ENCODE results near the gene FBXO34. TPM values are rescaled to one million over a fixed set of nuclear protein-coding genes. Genes with fewer than 3 reads are reported as not detected.
"Not testable (repeated sequence)": the region's sequence is repeated elsewhere in the genome, so short reads cannot be mapped to it uniquely, and the experiment has no call there.

The FBXO34 gene
- polyA plus RNA-seq, 3 donors from 2014 or later, result 25.0 to 38.2 (median 38.1) TPM

DNA sequence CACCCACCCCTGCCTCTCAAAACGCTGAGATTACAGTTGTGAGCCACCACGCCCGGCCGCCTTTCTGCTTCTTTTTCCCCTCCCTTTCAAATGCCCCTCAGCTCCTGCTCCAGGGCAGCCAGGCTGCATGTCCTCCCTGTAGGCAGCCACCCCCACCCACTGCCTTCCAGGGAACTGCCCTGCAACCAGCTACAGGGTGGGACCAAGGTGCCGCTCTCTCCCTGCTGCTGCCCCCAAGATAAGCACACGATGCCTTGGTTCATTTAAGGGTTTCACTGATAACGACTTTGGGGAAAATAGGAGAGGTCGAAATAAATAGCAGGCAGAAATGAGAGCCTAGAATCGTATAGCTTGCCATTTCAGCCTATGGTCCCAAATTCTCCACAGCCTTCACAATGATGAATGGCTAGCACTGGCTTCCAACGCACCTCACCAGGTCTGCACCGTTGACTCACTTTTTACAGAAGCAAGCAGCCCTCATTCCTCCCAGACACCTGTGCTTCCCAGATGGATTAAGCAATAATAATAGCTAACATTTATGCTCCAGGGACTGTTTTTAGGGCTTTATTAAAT, 99.7 kb downstream of the FBXO34 start:
- H3K36me3 Mint-ChIP-seq, result peaks cover 0 to 32% (median 19%) of the 10 kb centered on the region in 3 donors
- no peak overlapping the region for H3K4me3 Mint-ChIP-seq
- H3K4me1 Mint-ChIP-seq, result peaks cover 34 to 56% of the 10 kb centered on the region in 2 donors
- peaks cover 0 to 5% (median 2%) of the 10 kb centered on the region in 3 donors for H3K27me3 Mint-ChIP-seq (ENCODE audit: low read depth in 3 of 3)
- DNase-seq, result no peak
- peak overlapping the region in 2 of 6 donors; percentile 44 to 69 for H3K27ac Mint-ChIP-seq
- no peaks in the 10 kb centered on the region for H3K9me3 Mint-ChIP-seq

DNA sequence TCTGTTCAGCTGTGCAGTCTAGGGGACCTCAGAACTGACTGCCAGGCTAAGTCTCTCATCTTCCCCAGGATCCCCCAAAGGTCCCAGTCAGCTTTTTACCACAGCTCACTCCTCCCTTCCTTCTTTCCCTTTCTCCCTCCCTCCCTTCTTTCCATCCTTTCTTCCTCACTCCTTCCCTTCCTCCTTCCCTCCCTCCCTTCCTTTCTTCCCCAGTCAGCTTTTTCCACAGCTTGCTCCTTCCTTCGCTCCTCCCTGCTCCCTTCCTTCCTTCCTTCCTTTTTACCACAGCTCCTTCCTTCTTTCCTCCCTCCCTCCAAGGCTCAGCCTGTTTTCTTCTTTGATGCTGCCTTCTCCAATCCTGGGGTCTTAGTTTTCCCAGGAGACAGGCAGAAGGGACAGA, 101.2 kb downstream of the FBXO34 start:
- Mint-ChIP-seq H3K27me3 (ENCODE audit: low read depth in 3 of 3) (peaks cover 2 to 5% (median 5%) of the 10 kb centered on the region in 3 donors), H3K4me3 (peak overlapping the region in 1 of 5 donors; percentile 30), H3K27ac (peak overlapping the region; percentile 41 to 95 (median 76)), H3K36me3 (peaks cover 8 to 41% (median 33%) of the 10 kb centered on the region in 3 donors), H3K4me1 (peaks cover 34 to 56% of the 10 kb centered on the region in 2 donors), H3K9me3 (no peaks in the 10 kb centered on the region)
- no peak for DNase-seq

DNA sequence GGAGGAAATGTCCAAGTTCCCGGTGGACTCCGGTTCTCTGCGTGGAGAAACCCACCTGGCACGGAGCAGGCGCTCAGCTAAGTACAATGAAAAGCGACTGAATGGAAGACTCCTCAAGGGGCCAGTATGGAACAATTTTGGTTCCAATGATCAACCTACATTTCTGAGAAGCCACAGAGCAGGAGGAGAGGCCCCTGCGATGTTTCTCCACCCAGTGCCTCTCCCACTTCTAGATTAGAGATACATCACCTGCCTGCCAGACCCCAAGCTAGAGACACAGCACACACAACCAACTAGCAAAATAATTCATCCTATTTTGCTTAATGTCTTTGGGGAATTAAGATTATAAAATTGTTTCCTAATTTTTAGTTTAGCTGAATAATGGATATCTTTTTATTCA, 101.6 kb downstream of the FBXO34 start:
- peak overlapping the region in 5 of 6 donors; percentile 31 to 95 (median 66) for H3K27ac Mint-ChIP-seq
- peaks cover 2 to 5% (median 5%) of the 10 kb centered on the region in 3 donors for H3K27me3 Mint-ChIP-seq (ENCODE audit: low read depth in 3 of 3)
- H3K4me3 Mint-ChIP-seq, result peak overlapping the region in 2 of 5 donors; percentile 30 to 60
- no peaks in the 10 kb centered on the region for H3K9me3 Mint-ChIP-seq
- H3K4me1 Mint-ChIP-seq, result peaks cover 34 to 56% of the 10 kb centered on the region in 2 donors
- no peak for DNase-seq
- H3K36me3 Mint-ChIP-seq, result peaks cover 8 to 44% (median 34%) of the 10 kb centered on the region in 3 donors

DNA sequence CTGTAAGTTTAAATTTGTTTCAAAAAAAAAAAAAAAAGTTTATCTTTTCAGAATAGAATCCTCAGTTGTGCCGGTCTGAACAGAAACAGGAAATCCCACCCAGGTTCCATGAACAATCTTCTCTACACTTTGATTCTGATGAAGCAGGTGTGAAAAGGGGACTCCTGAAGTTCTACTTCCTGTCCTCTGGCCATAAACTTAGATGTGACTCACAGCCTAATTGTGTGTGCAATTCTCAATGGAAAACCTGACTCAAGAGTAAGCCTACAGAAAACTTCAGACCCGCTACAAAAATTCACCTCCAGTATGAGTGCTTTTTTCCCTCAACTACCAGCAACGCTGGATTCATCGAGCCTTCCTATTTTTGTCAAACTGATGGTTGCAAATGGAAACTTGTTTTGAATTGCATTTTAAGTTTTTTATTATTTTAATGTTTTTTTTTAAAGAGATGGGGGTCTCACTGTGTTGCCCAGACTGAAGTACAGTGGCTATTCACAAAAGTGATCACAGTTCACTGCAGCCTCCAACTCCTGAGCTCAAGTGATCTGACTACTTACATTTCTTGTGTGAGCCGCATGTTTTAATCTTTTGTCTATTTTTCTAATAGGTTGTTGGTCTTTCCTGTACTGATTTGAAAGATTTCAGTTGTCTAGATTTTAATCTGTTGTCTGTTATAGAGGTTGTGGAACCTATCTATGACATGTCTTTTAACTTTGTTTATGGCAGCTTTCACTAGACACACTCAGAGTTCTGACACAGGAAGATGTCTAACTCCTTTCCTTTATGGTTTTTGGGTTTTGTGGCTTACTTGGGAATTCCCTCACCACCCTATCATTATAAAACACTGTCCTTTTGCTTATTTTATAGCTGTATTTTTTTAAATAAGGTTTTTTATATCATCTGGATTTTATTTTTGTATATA, 102.8 kb downstream of the FBXO34 start:
- no peaks in the 10 kb centered on the region for H3K9me3 Mint-ChIP-seq

DNA sequence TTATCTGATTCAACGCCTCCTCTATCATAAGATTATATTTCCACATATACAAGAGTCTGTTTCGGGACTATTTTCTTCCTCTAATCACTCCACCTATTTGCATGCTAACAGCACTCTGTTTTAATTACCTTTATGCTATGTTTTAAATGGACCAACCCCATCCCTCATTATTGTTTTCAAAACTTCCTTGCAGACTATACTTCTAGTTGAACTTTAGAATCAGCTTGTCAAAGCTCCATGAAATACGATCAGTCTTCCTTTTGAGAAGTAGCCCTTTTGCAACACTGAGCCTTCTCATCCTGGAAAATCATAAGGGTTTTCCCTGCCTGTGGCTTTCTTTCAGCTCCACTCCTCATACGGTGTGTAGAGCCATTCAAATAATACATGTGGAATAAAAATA, 103.5 kb downstream of the FBXO34 start:
- H3K4me1 Mint-ChIP-seq, result peaks cover 34 to 54% of the 10 kb centered on the region in 2 donors
- no peak for DNase-seq
- H3K27ac Mint-ChIP-seq, result peak overlapping the region; percentile 51 to 95 (median 86)
- peak overlapping the region in 4 of 5 donors; percentile 8 to 63 (median 34) for H3K4me3 Mint-ChIP-seq
- H3K36me3 Mint-ChIP-seq, result peaks cover 15 to 37% (median 33%) of the 10 kb centered on the region in 3 donors
- H3K9me3 Mint-ChIP-seq, result no peaks in the 10 kb centered on the region
- peaks cover 2 to 5% (median 3%) of the 10 kb centered on the region in 3 donors for H3K27me3 Mint-ChIP-seq (ENCODE audit: low read depth in 3 of 3)

More for the DNA sequence above, 102.8 kb downstream of the FBXO34 start:
- Mint-ChIP-seq H3K4me1 (peaks cover 34 to 56% of the 10 kb centered on the region in 2 donors), H3K36me3 (peaks cover 15 to 40% (median 38%) of the 10 kb centered on the region in 3 donors), H3K4me3 (peak overlapping the region; percentile 63 to 77 (median 74)), H3K27me3 (ENCODE audit: low read depth in 3 of 3) (peaks cover 2 to 5% (median 3%) of the 10 kb centered on the region in 3 donors), H3K27ac (peak overlapping the region; percentile 81 to 95 (median 91))
- peak; percentile 54 to 70 (median 62) for DNase-seq

DNA sequence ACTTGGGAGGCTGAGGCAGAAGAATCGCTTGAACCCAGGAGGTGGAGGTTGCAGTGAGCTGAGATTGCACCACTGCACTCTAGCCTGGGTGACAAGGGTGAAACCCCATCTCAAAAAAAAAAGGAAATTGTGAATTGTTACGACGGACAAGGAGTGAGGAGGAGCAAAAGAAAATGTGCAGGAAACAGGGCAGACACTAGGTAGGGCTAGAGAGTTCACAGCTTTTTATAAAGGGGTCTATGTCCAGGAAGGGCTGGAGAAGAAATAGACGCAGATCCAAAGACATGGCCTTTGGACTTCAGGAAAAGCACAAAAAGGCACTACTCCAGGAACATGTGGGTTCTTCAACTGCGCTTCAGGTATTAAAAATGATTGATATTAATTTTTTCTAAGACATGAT, 106.0 kb downstream of the FBXO34 start:
- DNase-seq, result no peak
- Mint-ChIP-seq H3K9me3 (no peaks in the 10 kb centered on the region), H3K4me1 (peaks cover 26 to 43% of the 10 kb centered on the region in 2 donors), H3K27ac (peak overlapping the region in 1 of 6 donors; percentile 62), H3K27me3 (ENCODE audit: low read depth in 3 of 3) (peaks cover 0 to 7% (median 0%) of the 10 kb centered on the region in 3 donors), H3K4me3 (no peak overlapping the region), H3K36me3 (peaks cover 31 to 49% (median 43%) of the 10 kb centered on the region in 3 donors)

DNA sequence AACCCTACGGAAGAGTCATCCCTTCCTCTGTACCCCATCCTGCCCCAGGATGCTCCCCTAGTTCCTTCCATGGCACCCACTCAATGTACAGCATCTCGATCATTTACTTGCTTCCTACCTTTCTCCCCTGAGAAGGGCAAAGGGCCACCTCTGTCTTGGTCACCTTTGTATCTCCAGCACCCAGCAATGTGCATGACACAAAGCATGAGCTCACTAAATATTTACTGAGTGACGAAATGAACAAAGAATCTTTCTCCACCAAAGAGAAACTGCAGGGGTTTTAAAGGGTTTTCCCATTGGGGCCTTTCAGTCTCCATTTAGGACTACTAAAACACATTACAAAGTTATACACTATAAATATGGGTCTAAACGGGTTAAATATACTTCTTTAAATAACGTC, 109.8 kb downstream of the FBXO34 start:
- Mint-ChIP-seq H3K9me3 (no peaks in the 10 kb centered on the region), H3K36me3 (peaks cover 40 to 48% (median 45%) of the 10 kb centered on the region in 3 donors), H3K4me3 (no peak overlapping the region), H3K27me3 (ENCODE audit: low read depth in 3 of 3) (peaks cover 2 to 7% (median 3%) of the 10 kb centered on the region in 3 donors), H3K4me1 (peaks cover 6 to 11% of the 10 kb centered on the region in 2 donors), H3K27ac (no peak overlapping the region)
- no peak for DNase-seq

DNA sequence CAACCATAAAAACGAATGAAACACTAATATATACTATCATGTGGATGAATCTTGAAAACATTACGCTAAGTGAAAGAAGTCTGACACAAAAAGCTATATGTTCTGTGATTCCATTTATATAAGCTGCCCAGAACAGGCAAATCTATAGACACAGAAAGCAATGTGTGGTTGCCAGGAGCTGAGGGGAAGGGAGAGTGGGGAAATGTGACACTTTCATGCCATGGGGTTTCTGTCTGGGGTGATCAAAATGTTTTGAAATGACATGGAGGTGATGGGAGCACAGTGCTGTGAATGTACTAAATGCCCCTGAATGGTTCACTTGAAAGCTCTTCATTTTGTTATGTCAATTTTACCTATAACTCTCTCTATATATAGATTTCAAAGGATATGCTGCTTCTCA, 110.3 kb downstream of the FBXO34 start:
- Mint-ChIP-seq H3K4me3 (no peak overlapping the region), H3K36me3 (peaks cover 36 to 43% (median 40%) of the 10 kb centered on the region in 3 donors), H3K27ac (no peak overlapping the region), H3K9me3 (no peaks in the 10 kb centered on the region), H3K4me1 (peaks cover 11% of the 10 kb centered on the region in 2 donors), H3K27me3 (ENCODE audit: low read depth in 3 of 3) (peaks cover 2 to 3% (median 3%) of the 10 kb centered on the region in 3 donors)
- no peak for DNase-seq

DNA sequence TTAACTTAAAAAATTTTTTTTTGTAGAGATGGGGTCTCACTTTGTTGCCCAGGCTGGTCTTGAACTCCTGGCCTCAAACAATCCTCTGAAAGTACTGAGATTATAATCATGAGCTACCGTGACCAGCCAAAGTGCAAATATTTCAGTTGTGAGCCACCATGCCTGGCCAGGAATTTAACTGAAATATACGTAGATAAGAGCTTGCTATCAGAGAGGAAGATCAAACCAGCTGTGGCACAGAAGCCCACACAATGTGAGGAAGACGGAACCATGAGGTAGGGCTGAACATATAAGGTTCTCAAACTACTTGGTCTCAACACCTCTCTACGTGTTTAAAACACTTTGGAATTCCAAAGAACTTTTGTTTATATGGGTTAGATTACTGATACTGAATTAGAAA, 111.3 kb downstream of the FBXO34 start:
- no peaks in the 10 kb centered on the region for H3K9me3 Mint-ChIP-seq
- no peak overlapping the region for H3K27ac Mint-ChIP-seq
- no peak for DNase-seq
- peaks cover 31 to 34% (median 34%) of the 10 kb centered on the region in 3 donors for H3K36me3 Mint-ChIP-seq
- H3K27me3 Mint-ChIP-seq (ENCODE audit: low read depth in 3 of 3), result peaks cover 2 to 7% (median 4%) of the 10 kb centered on the region in 3 donors
- H3K4me3 Mint-ChIP-seq, result no peak overlapping the region
- peaks cover 20 to 21% of the 10 kb centered on the region in 2 donors for H3K4me1 Mint-ChIP-seq

DNA sequence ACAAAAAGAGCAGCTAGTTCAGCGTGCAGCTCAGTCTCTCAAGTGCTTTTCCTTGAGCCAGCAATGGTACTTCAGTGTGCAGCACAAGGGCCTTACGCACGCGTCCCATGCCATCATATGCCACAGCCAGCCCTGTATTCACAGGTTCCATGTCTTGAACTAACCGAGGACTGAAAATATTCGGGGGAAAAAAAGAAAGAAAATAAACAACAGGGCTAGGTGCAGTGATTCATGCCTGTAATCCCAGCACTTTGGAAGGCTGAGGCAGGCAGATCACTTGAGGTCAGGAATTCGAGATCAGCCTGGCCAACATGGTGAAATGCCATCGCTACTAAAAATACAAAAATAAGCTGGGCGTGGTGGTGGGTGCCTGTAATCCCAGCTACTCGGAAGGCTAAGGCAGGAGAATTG, 111.8 kb downstream of the FBXO34 start:
- not testable (repeated sequence) for H3K4me3 Mint-ChIP-seq; H3K27ac Mint-ChIP-seq; H3K27me3 Mint-ChIP-seq (ENCODE audit: low read depth in 3 of 3); H3K9me3 Mint-ChIP-seq; DNase-seq
- peaks cover 23 to 24% of the 10 kb centered on the region in 2 donors for H3K4me1 Mint-ChIP-seq
- H3K36me3 Mint-ChIP-seq, result peaks cover 27 to 33% (median 31%) of the 10 kb centered on the region in 3 donors

DNA sequence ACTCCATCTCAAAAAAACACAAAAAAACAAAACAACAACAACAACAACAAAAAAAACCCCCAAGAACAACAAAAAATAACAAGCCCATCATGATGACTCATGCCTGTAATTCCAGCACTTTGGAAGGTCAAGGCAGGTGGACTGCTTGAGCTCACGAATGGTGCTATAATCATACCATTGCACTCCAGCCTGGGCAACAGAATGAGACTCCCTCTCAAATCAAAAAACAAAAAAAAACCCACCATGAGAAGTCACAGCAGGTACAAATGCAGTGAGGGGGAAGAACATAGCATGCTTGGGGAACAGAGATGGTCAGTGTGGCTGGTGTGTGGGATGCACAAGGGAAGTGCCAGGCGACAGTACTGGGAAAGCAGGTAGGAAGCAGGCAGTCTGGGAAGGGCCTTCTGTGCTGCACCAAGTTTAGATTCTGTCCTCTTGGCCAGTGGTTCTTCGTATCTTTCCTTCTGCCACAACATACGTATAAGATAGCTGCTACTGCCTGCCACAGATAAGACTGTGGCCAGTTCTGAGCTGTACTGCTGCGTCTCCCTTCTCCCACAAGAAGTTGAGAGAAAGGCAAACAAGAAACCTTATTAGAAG, 112.4 kb downstream of the FBXO34 start:
- no peak overlapping the region for H3K4me3 Mint-ChIP-seq
- peaks cover 29 to 39% (median 29%) of the 10 kb centered on the region in 3 donors for H3K36me3 Mint-ChIP-seq
- DNase-seq, result no peak
- H3K4me1 Mint-ChIP-seq, result peaks cover 24 to 29% of the 10 kb centered on the region in 2 donors
- H3K27ac Mint-ChIP-seq, result peak overlapping the region in 2 of 6 donors; percentile 15 to 49
- H3K27me3 Mint-ChIP-seq (ENCODE audit: low read depth in 3 of 3), result peaks cover 2 to 7% (median 4%) of the 10 kb centered on the region in 3 donors
- H3K9me3 Mint-ChIP-seq, result no peaks in the 10 kb centered on the region

DNA sequence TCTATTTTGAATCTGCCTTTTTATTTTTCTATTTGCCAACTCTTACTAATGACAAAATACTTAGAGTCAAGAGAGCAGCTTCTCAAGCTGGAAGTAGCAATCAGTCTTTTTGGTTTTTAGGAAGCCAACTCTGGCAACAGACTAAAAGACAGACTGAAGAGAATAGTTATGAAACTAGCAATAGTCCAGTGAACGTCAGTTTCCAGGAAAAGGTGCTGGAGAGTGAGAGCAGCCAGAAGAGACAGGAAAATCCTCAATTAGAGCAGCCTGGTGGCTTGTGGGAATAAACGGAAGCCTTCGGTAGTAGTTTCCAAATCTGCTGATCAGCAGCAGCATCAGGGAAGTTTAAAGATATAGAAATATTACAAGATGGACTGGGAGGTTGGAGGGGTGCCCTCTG, 113.3 kb downstream of the FBXO34 start:
- H3K4me3 Mint-ChIP-seq, result no peak overlapping the region
- H3K36me3 Mint-ChIP-seq, result peaks cover 29 to 45% (median 38%) of the 10 kb centered on the region in 3 donors
- H3K27ac Mint-ChIP-seq, result peak overlapping the region in 3 of 6 donors; percentile 30 to 70 (median 69)
- peaks cover 2 to 7% (median 4%) of the 10 kb centered on the region in 3 donors for H3K27me3 Mint-ChIP-seq (ENCODE audit: low read depth in 3 of 3)
- DNase-seq, result no peak
- H3K9me3 Mint-ChIP-seq, result no peaks in the 10 kb centered on the region
- peaks cover 26 to 30% of the 10 kb centered on the region in 2 donors for H3K4me1 Mint-ChIP-seq
